CMK (cell line): ENCODE measurements around the gene C9orf152.
A peak's percentile ranks its signal among the peaks of the same experiment; 100 is the strongest.
"Not testable (repeated sequence)": the region's sequence is repeated elsewhere in the genome, so short reads cannot be mapped to it uniquely, and the experiment has no call there.

Experiments
- DNase-seq: peaks from one replicate; pipeline ENCODE4 v3.0.0-alpha.2; 2010; ENCODE audit warnings: low read depth

Gene C9orf152

DNA sequence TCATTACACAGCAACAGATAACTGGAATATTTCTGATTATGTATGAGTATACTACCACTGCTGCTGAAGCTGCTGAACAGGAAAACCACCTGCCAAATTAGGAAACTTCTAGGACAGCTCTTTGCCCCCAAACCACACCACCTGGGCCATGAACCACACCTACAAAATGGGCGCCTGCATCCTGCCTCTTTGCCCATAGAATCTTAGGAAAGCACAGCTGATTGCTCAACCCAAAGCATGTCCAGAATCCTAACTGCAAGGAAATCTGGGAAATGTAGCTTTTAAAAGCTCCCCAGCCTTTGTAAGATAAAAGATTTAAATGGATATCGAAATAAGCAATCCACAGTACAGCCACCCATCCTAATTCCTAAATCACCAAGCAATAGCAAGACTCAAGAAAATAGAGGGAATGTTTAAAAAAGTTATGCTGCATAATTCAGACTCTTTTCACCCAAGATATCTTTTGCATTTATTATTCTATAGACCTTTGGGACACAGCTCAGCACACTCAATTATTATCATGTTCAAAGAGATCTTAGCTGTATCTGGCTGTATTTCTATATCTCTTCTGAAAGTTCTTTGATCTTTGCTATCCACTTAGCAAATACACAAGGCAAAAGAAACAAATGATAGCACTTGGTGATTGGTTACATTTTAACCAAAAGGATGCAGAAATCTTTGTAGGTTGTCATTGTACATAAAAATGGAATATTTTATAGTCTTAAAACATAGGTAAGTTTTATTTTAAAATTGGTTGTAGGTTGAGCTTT is 6.8 kb upstream of the C9orf152 start:
- DNase-seq: no peak

DNA sequence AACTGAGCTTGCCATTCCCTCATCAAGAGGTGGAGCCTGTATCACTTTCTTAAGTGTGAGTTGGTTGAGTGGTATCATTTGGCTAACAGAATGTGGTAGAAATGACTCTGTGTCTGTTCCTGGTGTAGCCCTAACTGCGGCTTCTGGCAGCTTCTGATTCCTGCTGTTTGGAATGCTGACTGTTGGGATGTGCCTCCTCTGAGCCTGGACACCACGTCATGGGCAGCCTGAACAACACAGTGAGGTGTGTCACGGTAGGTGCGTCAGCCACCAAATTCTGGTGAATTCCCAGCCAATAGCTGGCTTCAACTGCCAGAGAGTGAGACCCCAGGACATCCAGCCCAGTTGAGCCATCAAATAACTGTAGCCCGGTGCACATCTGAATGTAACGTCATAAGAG is 6.1 kb upstream of the C9orf152 start:
- DNase-seq: no peak

DNA sequence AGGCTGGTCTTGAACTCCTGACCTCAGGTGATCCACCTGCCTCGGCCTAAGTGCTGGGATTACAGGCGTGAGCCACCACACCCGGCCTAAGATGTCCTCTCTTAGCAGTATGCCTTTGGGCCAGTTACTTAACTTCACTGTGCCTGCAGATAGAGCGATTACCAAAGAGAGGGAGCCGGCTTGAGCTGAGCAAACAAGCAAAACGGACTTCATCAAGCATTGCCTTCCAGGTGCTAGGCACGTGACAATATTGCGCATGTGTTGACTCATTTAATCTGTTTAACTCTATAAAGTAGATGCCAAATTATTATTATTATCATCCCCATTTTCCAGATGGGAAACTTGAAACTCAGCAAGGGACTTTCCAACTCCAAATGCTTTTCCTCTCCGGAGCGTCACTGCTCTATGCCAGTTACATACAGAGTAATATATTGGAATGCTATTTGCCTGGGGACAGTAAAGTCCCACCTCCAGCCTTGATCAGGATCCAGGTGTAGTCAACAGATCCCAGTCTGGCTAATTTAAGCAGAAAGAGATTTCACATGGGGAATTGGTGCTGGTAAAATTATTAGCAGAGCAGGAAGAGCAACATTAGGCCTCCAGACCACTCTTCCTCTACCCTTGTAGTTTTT is 5.6 kb upstream of the C9orf152 start:
- DNase-seq: no peak

DNA sequence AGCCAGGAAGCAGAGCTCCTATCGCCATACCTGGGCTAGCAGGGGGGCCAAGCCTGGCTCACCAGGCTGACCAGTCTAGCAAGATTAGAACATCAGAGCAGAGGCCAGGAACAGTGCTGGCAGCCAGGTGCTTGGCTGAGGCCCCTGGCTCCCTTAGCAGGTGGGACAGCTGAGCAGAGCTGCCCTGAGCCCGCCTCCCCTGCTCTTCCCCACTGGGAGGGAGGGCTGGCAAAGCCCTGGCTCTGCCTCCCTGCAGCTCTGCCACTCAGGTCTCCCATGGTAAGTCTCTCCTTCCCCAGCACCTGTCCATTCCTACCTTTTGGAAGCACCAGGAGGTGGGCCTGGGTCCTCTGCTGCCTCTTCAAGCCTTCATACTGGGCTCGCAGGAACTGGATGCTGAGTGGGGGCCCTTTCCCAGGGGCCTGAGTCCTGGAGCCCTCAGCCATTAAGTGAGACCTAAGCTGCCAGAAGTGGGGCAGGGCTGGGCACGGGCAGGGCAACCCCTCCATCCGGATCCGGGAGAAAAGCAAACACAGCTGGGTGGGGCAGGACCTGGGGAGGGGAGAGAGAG is 803 bp downstream of the C9orf152 start:
- DNase-seq: no peak

DNA sequence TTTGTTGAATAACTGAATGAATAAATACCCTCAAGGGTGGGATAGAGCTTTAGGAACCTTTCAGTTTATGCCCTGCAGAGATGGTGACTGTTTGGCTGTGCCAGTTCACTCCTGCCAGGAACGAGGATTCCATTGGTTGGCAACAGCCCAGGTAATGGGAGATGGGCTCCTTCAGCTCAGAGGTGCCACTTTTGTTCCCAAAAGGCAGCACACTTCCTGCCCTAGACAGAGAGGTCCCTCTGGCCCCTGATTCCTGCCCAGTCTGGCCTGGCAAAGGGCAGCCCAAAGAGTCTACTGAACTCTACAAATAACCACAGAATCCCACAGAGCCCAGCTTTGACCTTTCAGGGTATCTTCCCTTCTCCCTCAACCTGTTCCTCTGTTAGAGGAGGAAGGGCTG is 1.6 kb downstream of the C9orf152 start:
- DNase-seq: no peak

DNA sequence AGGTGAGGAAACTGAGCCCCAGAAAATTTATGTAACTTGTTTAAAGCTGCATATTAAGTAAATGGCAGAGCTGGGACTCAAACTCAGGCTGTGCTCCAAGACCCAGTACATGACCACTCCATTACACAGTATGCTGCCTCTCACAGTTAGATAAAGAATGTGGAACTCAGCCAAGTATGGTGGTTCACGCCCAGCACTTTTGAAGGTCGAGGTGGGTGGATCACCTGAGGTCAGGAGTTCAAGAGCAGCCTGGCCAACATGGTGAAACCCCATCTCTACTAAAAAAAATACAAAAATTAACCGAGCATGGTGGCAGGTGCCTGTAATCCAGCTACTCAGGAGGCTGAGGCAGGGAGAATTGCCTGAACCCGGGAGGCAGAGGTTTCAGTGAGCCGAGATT is 2.3 kb downstream of the C9orf152 start:
- not testable (repeated sequence) for DNase-seq

DNA sequence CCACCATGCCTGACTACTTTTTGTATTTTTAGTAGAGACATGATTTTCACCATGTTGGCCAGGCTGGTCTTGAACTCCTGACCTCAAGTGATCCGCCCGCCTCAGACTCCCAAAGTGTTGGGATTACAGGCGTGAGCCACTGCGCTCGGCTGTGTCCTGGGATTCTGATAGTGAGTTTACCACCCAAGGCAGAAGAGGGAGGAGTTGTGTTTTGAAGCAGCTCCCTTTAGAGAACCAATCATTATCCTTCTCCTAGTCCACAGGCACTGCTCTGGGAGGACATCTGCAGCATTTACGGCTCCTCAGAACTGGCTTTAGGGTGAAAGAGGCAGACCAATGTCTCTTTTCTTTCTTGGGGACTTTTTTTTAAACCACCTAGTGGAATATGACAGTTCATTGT is 5.7 kb downstream of the C9orf152 start:
- no peak for DNase-seq

DNA sequence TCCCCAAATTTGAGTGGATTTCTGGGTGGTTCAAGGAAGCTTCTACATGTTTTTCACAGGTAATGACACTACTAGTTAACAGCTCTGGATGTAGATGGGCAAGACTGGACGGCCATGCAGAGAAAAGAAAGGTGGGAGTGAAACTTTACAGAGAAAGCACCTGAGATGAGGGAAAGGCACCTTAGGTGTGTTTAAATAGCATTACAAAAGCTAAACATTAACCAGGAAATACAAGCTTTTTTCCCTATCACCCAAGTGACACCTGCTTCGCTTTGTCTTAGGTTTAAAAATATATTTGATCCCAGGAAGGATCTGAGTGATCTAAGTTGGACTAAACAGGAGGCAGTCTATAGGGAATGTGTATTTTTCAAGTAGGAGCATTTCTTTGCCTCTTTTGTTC is 8.3 kb downstream of the C9orf152 start:
- no peak for DNase-seq

DNA sequence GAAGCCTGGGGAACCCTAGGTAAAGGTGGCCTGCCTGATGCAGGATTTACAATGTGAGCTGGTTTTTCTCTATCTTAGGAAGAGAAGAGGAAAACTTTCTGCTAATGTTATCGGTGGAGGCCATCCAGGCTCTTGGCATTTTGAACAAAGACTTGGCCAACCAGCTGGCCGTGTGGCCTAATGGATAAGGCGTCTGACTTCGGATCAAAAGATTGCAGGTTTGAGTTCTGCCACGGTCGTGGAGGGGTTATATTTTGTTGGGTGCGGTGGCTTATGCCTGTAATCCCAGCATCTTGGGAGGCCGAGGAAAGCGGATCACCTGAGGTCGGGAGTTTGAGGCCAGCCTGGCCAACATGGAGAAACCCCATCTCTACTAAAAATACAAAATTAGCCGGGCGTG is 9.6 kb downstream of the C9orf152 start:
- no peak for DNase-seq

DNA sequence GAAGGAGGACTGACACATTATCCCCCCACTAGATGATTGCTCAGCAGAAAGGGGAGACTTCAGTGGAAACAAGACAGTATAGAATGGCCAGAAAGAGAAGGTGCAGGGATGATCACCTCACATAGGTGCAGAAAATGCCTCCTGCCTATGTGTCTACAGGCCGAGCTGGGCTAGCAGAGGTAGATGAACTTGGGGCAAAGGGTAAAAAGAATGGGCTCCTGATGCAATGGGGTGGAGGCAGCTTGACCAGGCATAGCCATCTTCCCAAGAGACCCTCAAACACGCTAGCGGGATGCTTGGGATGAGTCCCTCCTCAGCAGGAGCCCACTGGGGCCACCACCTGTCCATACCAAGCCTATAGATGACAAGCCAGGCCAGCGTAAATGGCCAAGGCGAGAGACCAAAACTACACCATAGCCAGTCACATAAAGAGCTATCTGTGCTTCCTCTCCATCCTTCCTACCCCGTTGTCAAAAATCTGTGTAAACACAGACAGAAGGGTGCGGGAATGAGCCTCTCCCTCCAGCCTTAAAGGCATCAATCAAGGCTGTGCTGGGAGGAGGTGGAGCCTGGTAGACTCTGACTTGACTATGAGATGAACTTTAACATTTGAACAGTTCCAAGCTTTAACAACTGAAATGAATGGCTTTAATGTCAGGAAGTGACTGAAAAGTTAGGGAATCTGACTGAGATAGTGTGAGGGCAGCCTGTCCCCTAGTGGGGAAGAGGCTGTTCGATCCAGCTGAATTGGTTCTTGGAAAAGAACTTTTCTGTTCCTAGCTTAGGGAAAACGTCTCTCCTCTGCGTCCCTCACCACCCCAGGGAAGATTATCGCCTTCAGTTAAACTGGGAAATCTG is 10.4 kb downstream of the C9orf152 start:
- no peak for DNase-seq

DNA sequence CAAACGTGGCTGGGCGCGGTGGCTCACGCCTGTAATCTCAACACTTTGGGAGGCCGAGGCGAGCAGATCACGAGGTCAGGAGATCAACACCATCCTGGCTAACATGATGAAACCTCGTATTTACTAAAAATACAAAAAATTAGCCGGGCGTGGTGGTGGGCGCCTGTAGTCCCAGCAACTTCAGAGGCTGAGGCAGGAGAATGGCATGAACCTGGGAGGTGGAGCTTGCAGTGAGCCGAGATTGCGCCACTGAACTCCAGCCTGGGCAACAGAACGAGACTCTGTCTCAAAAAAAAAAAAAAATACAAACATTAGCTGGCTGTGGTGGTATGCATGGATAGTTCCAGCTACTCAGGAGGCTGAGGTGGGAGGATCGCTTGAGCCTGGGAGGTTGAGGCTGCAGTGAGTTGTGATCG is 11.9 kb downstream of the C9orf152 start:
- not testable (repeated sequence) for DNase-seq

DNA sequence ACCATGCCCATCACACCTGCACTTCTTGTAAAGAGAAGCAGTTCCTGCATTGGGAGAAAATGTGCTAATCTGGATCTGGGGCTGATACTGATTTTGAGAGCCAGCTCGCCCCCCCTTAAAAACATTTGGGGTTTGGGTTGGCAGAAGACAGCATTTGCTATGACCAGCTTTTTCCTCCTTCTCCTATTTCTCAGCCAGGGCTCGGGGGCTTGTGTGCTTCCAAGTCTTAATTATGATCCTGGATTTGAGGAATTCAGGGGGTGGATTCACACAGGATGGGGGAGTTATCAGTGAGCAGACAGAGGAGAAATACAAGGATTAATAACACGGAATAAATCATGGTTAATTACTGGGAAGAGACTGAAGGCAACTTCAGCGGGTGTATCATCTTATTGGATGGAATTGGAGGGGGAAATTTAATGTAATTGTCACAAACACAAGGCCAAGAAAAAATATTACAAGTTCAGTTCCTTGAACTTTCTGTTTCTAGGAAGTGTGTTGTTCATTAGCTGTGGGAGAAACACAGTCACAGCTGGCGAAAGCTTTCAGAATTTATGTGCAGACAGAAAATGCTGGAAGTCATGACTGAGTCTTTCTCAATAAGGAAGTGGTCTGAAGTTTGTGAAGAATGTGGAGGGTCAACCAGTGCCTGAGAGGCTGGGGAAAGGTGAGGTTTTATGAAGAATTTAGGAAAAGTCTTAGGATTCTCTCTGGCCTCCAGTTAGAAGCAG is 15.3 kb downstream of the C9orf152 start:
- DNase-seq: no peak

DNA sequence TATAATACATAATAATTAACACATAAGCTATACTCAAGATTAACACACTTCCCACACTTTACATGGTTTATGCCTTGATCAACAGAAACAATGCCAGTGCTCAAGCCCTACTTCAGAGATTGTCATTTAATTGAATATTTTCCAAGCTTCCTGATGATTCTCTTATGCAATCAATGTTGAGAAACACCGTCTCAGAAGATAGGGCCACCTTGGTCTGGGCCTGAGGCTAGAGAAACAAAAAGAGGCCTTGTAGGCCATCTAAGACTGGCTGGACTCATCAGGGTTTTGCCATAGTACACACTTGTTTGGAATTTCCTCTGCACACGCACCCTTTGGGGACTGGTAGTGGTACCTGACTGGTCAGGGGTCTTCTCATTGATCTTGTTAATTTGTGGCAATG is 16.3 kb downstream of the C9orf152 start:
- no peak for DNase-seq

DNA sequence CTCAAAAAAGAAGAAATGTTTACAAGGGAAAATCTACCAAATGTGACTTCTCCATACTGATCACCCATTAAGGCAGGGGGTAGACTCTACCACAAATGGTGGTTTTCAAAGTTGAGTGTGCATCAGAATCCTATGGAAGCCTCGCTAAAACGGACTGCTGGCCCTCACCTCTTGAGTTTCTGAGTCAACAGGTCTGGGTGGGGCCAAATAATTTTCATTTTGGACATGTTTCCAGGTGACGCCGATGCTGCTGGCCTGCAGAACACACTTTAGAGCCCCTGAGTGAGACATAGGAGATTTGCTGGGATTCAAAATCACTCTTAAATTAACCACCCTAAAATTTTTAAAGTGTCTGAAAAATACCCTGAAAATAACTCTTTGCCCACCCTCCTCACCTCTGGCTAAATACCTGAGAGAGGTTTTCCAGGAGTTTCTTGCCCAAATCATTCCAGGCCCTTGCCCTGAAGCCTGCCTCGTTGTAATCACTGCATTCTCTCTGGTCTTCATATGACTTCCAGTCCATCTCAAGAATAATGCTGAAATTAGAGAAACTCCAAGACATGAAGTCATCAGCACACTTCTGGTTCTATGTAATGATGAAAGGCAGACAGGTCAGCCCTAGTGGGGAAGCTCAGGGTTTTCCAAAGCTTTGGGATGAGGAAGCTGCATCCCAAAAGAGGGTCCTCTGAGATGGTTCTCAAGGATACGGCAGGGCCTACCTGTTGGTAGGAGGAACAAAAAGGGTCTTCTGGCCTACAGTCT is 18.2 kb downstream of the C9orf152 start:
- DNase-seq: no peak

DNA sequence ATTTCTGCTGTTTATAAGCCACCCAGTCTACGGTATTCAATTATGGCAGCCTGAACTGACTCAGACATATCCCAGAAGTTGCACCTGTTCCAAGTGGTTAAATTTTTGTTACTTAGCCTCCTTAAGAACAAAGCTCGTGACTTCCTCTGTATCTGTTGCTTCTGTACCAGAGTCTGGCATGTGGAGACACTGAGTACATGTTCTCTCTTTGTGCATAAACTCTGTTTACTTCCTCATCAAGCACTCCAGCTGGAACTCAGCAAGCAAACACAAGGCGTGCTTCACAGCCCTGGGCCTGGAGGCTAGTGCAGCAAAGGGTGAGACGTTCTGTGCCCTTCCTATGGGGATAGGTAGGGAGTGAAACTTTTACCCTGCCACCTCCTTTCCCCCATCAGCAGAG is 19.0 kb downstream of the C9orf152 start:
- DNase-seq: no peak

DNA sequence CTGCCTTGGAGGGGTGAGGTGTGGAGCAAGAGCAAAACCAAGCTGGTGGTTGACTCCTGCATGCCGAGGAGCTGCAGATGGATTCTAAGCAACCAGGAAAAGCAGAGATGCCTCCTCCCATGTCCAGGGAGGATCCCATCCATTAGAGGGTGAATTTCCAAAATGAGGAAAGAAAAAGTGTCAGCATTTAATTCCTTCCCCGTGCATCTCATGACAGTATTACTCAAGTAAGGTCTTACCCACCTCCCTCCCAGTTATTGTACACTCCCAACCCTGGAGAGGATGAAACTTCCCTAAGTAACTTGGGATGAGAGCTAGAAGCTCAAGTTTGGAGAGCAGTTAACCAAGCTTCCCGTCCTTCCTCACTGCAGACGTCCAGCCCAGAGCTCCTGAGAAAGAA is 19.9 kb downstream of the C9orf152 start:
- DNase-seq: no peak

DNA sequence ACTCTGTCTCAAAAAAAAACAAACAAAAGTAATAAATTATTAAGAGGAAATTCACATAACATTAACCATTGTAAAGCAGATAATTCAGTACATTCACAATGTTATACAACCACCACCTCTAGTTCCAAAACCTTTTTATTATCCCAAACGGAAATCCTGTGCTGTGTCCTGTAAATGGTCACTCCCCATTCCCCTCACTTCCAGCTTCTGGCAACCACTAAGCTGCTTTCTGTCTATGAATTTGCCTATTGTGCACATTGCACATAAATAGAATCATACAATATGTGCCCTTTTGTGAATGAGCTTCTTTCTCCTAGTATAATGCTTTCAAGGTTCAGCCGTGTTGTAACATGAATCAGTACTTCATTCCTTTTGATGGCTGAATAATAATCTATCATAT is 20.8 kb downstream of the C9orf152 start:
- DNase-seq: no peak

DNA sequence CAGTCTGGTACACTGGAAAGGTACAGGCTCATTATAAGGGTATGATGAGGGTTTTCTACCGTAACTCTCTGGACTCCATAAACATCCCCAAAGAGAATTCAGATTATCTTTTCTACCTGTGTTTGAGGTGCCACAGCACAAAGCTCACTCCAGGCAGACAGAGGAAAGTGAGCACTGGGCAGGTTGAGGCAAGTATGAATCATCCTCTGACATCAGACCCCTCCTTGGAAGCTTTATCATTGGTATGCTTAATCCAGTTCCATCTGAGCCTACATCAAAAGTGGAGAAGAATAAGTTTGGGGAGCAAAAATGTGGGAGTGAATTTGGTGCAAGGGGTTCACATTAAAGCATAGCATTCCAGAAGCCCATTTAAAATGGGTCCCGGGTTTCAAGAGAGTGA is 21.7 kb downstream of the C9orf152 start:
- DNase-seq: no peak

DNA sequence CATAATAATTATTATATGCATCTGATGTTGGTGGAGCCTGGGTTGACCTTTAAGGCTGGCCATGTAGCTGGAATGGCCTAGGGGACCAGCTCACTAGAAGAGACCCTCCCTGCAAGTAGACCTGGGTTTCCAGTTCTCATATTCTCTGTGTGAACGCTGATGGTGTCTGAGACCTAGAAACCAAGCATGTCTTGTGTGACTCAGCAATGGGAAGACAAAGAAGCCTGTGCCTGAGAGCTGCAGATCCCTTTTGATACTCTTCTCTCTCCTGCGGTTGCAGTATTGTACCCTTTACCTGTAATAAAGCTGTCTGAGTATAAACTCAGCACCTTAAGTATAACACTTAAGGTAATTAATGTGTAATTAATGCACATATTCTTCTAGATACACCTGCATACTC is 22.2 kb downstream of the C9orf152 start:
- DNase-seq: no peak

DNA sequence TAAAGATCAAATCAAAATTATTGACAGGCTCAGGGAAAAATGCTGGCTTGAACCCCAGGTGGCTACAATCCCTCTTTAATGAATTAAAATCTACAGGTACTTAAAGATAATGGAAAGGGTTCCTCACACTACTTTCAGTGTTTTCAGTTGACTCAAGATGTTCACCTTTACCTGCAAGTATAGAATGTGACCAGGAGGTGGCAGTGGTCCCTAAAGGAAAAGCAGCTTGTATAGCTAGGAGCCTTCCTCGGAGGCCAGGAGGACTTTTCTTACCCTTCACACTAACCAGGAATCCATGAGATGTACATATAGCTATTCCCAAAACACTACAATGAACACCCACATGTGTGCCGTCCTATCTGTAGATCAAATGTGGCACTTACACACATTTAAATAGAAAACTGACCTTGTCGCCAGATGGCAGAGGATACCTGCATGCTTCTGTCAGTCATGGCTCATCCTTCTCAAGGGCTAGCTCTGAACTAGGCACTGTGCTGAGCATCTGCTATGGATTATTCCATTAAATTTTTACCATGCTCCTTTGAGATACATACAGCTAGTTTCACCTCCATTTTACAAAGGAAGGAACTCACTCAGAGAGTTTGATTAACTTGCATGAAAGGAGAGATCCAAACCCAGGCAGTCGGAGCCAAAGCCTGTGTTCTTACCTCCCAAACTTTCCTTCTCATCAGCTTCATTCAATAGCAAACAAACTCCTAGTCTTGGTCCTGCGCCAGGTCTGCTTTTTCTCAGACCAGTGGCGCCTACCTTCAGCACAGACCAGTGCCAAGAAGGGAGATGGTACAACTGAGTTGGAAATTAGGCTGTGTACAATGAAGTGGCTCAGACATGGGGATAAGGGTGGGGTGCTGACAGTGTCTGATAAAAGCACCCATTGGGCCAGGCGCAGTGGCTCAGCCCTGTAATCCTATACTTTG is 24.5 kb downstream of the C9orf152 start:
- DNase-seq: peak; percentile 12
